ENCODE measurements around the gene TST. TPM values are rescaled to one million over a fixed set of nuclear protein-coding genes. Genes with fewer than 3 reads are reported as not detected.

Gene TST
- total RNA-seq, 1 donor, result 6.7 TPM

DNA sequence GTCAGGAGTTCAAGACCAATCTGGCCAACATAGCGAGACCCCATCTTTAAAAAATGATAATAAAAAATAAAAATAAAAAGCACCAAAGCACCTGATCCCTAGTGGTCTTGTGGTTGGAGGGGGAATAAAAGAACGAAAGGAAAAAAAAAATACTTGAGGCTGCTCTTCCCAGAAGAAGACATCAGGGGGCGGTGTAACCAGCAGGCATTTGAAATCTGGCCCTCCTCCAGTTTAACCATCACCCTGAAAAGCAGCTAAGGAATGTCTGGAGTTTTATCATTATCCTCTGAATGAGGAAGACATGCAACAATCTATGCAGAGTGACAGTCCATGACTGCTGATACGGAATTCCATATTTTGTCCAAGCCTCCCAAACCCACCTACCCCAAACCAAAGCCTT is 26.7 kb upstream of the TST start:
- peaks cover 24% of the 10 kb centered on the region for H3K4me1 ChIP-seq (ENCODE audit: insufficient read depth, low read length)
- no peaks in the 10 kb centered on the region for H3K27me3 ChIP-seq (ENCODE audit: insufficient read depth, low read length)
- no peak overlapping the region for H3K4me3 ChIP-seq (ENCODE audit: low read length)
- H3K9me3 ChIP-seq (ENCODE audit: low read depth, low read length), result no peaks in the 10 kb centered on the region

DNA sequence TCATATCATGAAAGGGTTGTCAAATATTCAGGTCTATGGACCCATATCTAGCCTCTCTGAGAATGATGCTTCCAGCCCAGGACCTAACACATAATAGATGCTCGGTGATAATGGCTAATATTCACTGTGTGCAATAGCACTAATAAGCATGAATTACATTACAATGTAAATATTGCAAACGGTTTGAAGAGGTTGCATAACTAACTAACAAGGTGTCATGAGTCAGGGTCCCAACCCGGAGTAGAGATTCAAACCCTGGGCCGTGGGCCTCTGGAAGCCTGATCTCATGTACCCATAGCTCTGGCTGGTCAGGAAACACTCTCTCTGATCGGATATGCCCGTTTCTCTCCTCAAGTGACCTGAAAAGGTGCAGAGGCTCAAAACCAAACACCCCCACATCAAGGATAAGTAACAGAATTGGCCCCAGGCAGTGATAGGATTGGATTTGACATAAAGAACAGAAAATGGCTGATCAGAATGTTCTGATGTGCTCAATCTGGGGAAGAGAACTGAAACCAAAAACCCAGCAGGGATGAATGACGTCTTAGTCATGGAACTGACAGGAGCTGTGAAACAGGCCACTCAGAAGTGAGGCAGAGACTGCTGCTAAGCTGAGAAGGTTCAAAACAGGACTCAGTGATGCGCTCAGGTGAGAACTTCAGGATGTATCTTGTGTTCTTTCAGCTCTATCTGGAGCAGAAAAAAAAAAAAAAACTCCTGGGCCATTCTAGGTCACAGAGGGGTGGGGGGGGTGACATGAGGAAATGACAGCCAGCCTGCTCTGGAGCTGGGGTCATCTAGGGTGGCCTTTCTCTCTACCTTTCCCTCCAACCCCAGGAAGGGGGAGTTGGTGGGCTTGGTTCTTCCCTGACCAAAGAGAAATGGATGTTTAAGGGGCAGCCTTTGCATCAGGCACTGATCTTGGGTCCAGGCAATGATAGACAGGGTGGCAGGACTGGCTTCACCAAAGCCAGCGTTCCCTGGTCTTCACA is 25.7 kb upstream of the TST start:
- Histone ChIP-seq H3K9me3 (ENCODE audit: low read depth, low read length) (no peaks in the 10 kb centered on the region), H3K4me1 (ENCODE audit: insufficient read depth, low read length) (peaks cover 15% of the 10 kb centered on the region), H3K27me3 (ENCODE audit: insufficient read depth, low read length) (no peaks in the 10 kb centered on the region), H3K4me3 (ENCODE audit: low read length) (no peak overlapping the region)

DNA sequence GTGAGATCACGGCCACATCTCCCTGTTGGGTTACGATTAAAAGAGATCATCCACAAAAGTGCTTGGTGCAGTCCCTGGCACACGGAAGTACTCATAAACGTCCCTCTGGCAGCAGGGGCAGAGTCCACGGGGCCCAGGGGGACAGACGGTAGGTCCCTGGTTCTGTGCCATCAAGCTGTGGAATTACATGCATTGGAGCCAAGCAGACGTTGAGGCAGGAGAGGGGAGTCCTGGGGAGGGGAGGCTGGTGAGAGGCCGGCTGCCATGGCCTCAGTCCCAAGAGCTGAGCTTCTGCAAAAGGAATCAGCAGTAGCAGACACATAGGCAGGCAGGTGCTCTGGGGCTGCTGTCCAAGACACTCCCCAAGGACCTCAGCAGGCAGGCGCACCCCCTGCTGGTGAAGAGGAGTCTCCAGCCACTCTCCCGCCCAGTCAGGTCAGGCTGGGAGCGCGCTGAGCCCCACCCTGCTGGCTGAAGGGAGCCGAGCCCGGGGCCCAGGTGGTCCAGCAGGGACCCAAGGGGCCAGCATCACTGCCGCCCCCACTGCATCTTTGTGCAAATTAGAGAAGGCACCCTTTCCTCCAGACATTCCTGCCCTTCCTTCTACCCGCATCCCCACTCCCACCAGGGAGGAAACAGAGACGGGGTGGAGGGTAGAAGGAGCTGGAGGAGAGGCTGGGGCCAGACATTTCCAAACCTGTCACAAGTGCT is 24.7 kb upstream of the TST start:
- peaks cover 15% of the 10 kb centered on the region for H3K4me1 ChIP-seq (ENCODE audit: insufficient read depth, low read length)
- no peak overlapping the region for H3K4me3 ChIP-seq (ENCODE audit: low read length)
- H3K9me3 ChIP-seq (ENCODE audit: low read depth, low read length), result no peaks in the 10 kb centered on the region
- no peaks in the 10 kb centered on the region for H3K27me3 ChIP-seq (ENCODE audit: insufficient read depth, low read length)

- Histone ChIP-seq H3K9me3 (ENCODE audit: low read depth, low read length) (no peaks in the 10 kb centered on the region), H3K4me3 (ENCODE audit: low read length) (no peak overlapping the region), H3K4me1 (ENCODE audit: insufficient read depth, low read length) (peaks cover 15% of the 10 kb centered on the region), H3K27me3 (ENCODE audit: insufficient read depth, low read length) (no peaks in the 10 kb centered on the region)
These were observed 24.1 kb upstream of the TST start for GRCh38 chr22:37043209-37043827.

DNA sequence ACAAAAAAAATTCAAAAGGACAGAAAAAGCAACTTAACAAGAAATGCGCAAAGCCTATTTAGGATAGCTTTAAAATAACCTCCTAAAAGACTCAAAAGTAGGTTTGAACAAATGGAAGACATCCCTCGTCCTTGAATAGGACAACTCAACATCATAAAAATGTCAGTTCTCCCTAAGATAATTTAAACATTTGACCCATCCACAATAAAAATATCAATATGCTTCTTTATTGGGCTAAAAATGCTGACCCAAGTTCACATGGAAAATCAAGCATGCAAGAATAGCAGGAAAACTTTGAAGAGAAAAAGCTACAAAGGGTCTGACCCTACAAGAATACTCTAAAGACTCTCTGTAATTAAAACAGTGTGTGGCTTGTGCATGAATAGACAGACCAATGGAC is 20.2 kb upstream of the TST start:
- Histone ChIP-seq H3K4me1 (ENCODE audit: insufficient read depth, low read length) (no peaks in the 10 kb centered on the region), H3K9me3 (ENCODE audit: low read depth, low read length) (no peaks in the 10 kb centered on the region), H3K27me3 (ENCODE audit: insufficient read depth, low read length) (no peaks in the 10 kb centered on the region), H3K4me3 (ENCODE audit: low read length) (no peak overlapping the region)

DNA sequence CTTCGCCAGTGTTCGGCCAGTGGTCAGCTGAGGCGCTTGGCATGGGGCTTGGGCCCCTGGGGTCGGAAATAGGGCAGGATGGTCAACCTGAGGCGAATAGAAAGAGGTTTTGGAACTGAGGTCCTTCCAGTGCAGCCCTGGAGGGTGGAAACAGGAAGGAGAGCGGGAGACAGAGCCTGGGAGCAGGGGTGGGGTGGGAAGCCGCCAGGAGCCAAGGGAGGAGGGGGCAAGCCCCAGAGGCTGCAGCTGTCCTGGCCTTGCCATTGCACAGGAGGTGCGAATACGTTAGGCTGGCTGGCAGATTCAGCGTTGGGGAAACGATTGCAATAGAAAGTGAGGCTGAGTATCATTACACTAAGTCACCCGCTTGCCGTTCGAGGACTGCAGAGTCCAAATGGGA is 18.4 kb upstream of the TST start:
- Histone ChIP-seq H3K4me1 (ENCODE audit: insufficient read depth, low read length) (peaks cover 9% of the 10 kb centered on the region), H3K4me3 (ENCODE audit: low read length) (no peak overlapping the region), H3K27me3 (ENCODE audit: insufficient read depth, low read length) (no peaks in the 10 kb centered on the region), H3K9me3 (ENCODE audit: low read depth, low read length) (no peaks in the 10 kb centered on the region)

DNA sequence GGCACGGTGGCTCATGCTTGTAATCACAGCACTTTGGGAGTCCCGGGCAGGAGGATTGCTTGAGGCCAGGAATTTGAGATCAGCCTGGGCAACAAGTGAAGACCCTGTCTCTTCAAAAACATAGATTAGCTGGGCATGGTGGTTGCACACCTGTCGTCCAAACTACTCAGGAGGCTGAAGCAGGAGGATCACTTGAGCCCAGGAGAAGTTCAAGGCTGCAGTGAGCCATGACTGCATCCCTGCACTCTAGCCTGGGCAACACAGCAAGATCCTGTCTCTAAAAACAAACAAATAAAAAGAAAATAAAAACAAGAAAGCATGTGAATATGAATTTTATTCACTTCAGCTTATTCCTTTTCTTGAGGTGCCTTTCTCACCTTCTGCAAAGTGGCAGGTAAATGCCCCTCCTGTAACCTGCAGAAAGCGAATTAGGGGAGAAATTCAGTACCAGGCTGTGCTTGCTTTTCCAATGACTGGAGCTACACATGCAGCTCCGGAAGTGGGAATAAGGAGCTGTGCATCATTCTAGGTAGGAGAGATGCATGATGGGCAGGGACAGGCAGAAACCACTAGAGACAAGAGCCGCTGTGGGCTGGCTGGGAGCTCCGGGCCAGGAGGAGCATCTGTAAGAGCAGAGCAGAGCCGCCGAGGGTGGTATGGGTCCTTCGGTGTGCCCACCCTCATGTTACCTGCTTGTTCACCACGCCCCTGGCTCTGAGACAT is 17.6 kb upstream of the TST start:
- no peaks in the 10 kb centered on the region for H3K9me3 ChIP-seq (ENCODE audit: low read depth, low read length)
- H3K27me3 ChIP-seq (ENCODE audit: insufficient read depth, low read length), result no peaks in the 10 kb centered on the region
- H3K4me3 ChIP-seq (ENCODE audit: low read length), result no peak overlapping the region
- peaks cover 15% of the 10 kb centered on the region for H3K4me1 ChIP-seq (ENCODE audit: insufficient read depth, low read length)

DNA sequence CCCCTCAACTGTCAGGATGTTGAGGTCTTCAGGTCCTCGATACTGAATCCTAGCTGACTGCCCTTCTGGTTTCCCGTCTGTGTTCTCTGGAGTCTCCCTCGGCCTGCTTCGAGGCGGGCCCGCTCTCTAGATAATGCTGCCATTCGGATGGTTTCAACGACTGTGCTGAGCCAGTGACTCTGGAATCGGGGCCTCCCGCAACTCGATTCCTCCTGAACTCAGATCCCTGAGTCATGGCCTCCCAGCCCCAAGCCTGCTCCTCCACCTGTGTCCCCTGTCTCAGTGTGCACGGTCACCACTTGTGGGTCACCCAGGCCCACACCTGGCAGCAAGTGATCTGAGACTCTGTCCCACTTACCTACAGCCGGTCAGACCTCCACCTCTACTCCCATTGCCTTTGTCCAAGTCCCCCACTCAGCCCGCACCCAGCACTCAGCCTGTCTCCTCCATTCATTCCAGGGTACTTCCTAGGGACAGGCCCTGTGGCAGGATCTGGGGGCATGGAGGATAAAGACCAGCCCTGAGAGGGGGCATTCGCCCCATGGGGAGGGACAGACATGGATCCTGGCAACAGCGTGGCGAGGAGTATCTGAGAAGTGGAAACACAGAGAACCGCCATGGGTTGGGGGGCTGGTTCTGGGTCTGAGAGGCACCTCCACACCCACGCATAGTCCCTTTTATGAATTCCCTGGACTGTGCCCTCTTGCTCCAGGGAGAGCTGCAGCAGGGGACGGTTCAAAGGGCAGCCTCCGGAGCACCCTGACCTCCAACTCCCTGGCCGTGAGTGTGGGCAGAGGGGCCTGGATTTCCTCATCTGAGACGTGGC is 14.6 kb upstream of the TST start:
- no peaks in the 10 kb centered on the region for H3K27me3 ChIP-seq (ENCODE audit: insufficient read depth, low read length)
- no peak overlapping the region for H3K4me3 ChIP-seq (ENCODE audit: low read length)
- no peaks in the 10 kb centered on the region for H3K9me3 ChIP-seq (ENCODE audit: low read depth, low read length)
- H3K4me1 ChIP-seq (ENCODE audit: insufficient read depth, low read length), result peaks cover 15% of the 10 kb centered on the region

DNA sequence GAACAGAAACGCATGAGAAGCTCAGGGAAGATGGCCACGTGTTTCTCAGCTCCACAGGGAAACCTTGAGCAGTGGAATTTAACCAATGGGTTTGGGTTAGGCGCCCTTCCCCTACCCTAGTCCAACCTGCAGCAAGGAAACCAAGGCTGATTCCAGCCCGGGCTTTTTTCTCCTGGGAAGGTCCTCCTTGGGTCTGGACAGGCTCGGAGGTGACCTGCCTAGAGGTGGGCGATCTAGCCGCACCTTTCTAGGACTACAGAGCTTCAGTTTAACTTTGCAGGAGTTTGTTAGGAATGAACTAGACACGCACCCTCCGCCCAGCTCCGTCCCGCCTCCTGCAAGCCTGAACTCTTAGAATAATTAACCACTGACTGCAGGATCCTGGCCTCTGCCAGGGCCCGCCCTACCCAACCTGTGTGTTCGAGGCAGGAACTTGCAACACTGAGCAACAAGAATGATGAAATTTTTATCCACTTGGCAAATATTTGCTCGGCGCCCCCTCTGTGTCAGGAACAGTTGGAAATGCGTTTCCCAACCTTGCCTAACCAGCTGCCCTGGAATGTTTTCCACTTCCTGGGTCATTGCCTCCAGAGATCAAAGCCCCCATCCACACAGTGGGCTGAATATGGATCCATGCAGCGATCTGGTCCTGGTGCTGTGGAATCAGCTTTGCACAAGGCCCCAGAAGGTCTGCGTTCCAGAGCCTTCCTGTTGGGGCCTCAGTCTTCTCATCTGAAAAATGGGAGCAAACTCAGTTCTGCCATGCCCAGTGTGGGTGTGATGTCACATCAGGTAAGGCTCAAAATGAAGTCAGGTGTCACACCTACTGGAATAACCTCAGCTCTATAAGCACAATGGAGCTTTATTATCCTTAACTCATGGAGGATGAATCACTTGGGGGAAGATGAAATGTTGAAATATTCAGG is 13.6 kb upstream of the TST start:
- no peaks in the 10 kb centered on the region for H3K9me3 ChIP-seq (ENCODE audit: low read depth, low read length)
- no peak overlapping the region for H3K4me3 ChIP-seq (ENCODE audit: low read length)
- H3K4me1 ChIP-seq (ENCODE audit: insufficient read depth, low read length), result peaks cover 15% of the 10 kb centered on the region
- H3K27me3 ChIP-seq (ENCODE audit: insufficient read depth, low read length), result no peaks in the 10 kb centered on the region

DNA sequence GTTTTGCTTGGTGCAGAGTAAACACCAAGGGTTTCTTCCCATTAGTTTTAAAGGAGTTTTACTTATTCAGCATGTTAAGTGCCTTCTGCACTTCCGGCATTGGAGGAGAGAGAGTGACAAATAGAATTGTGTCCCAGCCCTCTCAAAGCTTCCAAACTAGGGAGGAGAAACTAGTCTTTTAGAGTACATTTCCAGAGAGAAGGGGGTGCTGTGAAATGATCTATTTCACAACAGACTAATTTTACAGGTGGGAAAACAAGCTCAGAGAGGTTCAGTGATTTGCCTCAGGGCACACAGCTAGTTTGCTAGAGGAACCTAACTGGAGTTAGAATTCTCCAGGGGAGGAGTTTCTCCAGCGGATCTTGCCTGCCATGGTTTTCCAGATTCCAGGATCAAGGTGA is 12.9 kb upstream of the TST start:
- H3K27me3 ChIP-seq (ENCODE audit: insufficient read depth, low read length), result no peaks in the 10 kb centered on the region
- H3K9me3 ChIP-seq (ENCODE audit: low read depth, low read length), result no peaks in the 10 kb centered on the region
- peaks cover 15% of the 10 kb centered on the region for H3K4me1 ChIP-seq (ENCODE audit: insufficient read depth, low read length)
- no peak overlapping the region for H3K4me3 ChIP-seq (ENCODE audit: low read length)

DNA sequence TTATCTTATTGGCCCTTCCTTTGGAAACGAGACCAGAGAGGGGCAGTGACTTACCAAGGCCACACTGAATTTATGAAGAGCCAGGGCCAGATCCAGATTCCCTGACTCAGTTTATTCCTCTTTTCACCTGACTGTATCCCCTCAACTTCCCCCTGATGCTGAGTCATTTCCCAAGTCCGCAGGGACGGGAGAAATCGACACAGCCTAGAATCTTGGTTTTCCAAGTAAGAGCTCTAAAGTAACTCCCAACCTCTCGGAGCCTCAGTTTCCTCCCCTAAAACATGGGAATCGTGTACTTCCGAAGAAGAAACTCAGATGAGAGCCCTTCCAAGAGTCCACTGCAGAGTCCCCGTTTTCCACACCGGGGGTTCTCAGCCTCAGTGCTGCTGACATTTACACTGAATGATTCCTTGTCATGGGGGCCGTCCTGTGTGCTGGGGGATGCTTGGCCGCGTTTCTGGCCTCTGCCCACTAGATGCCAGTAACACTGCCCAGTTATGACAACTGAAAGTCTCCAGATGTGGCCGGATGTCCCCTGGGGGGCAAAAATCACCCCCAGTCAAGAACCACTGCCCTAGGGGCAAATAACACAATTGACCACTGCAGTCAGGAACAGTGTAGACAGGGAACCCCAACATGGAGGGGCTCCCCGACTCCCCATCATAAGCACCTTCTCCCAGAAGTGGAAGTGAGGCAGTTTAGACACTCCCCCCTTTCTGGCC is 11.5 kb upstream of the TST start:
- Histone ChIP-seq H3K4me1 (ENCODE audit: insufficient read depth, low read length) (peaks cover 15% of the 10 kb centered on the region), H3K27me3 (ENCODE audit: insufficient read depth, low read length) (no peaks in the 10 kb centered on the region), H3K9me3 (ENCODE audit: low read depth, low read length) (no peaks in the 10 kb centered on the region), H3K4me3 (ENCODE audit: low read length) (no peak overlapping the region)

GRCh38 chr22:37028692-37029674 is 9.7 kb upstream of the TST start:
- Histone ChIP-seq H3K4me3 (ENCODE audit: low read length) (no peak overlapping the region), H3K4me1 (ENCODE audit: insufficient read depth, low read length) (peaks cover 15% of the 10 kb centered on the region), H3K9me3 (ENCODE audit: low read depth, low read length) (no peaks in the 10 kb centered on the region), H3K27me3 (ENCODE audit: insufficient read depth, low read length) (no peaks in the 10 kb centered on the region)

Data from mononuclear cell (primary cell).